ENCODE data around the gene ST8SIA5.

Gene ST8SIA5

GRCh38 chr18:46656326-46657114 lies 100.3 kb downstream of the ST8SIA5 start:
- H3K27ac Mint-ChIP-seq = no peak overlapping the region
- no peak for DNase-seq
- no peaks in the 10 kb centered on the region for H3K4me1 Mint-ChIP-seq (ENCODE audit: low read depth)
- no peaks in the 10 kb centered on the region for H3K36me3 Mint-ChIP-seq (ENCODE audit: low read depth)
- no peaks in the 10 kb centered on the region for H3K27me3 Mint-ChIP-seq
- no peak overlapping the region for H3K4me3 Mint-ChIP-seq
- no peaks in the 10 kb centered on the region for H3K9me3 Mint-ChIP-seq

- Mint-ChIP-seq H3K36me3 (ENCODE audit: low read depth) (no peaks in the 10 kb centered on the region), H3K4me1 (ENCODE audit: low read depth) (no peaks in the 10 kb centered on the region), H3K27me3 (no peaks in the 10 kb centered on the region), H3K4me3 (no peak overlapping the region), H3K9me3 (no peaks in the 10 kb centered on the region), H3K27ac (no peak overlapping the region)
- no peak for DNase-seq
Measured at GRCh38 chr18:46652372-46652771, 104.5 kb downstream of the ST8SIA5 start.

GRCh38 chr18:46650681-46651080 lies 106.2 kb downstream of the ST8SIA5 start:
- Mint-ChIP-seq H3K4me1 (ENCODE audit: low read depth) (no peaks in the 10 kb centered on the region), H3K4me3 (no peak overlapping the region), H3K36me3 (ENCODE audit: low read depth) (no peaks in the 10 kb centered on the region), H3K27ac (no peak overlapping the region), H3K9me3 (no peaks in the 10 kb centered on the region), H3K27me3 (no peaks in the 10 kb centered on the region)
- DNase-seq = no peak

- Mint-ChIP-seq H3K4me3 (no peak overlapping the region), H3K4me1 (ENCODE audit: low read depth) (no peaks in the 10 kb centered on the region), H3K27ac (no peak overlapping the region), H3K9me3 (no peaks in the 10 kb centered on the region), H3K36me3 (ENCODE audit: low read depth) (no peaks in the 10 kb centered on the region), H3K27me3 (no peaks in the 10 kb centered on the region)
- DNase-seq = no peak
Measured at GRCh38 chr18:46649071-46649862, 107.6 kb downstream of the ST8SIA5 start.

- Mint-ChIP-seq H3K9me3 (no peaks in the 10 kb centered on the region), H3K4me1 (ENCODE audit: low read depth) (no peaks in the 10 kb centered on the region), H3K36me3 (ENCODE audit: low read depth) (no peaks in the 10 kb centered on the region), H3K27ac (no peak overlapping the region), H3K4me3 (no peak overlapping the region), H3K27me3 (no peaks in the 10 kb centered on the region)
- DNase-seq = no peak
Measured at GRCh38 chr18:46646468-46646867, 110.4 kb downstream of the ST8SIA5 start.

- Mint-ChIP-seq H3K27ac (no peak overlapping the region), H3K9me3 (no peaks in the 10 kb centered on the region), H3K4me1 (ENCODE audit: low read depth) (no peaks in the 10 kb centered on the region), H3K4me3 (no peak overlapping the region), H3K27me3 (no peaks in the 10 kb centered on the region), H3K36me3 (ENCODE audit: low read depth) (no peaks in the 10 kb centered on the region)
- no peak for DNase-seq
Measured at GRCh38 chr18:46642561-46642960, 114.3 kb downstream of the ST8SIA5 start.

- H3K27me3 Mint-ChIP-seq = no peaks in the 10 kb centered on the region
- no peak for DNase-seq
- H3K4me3 Mint-ChIP-seq = no peak overlapping the region
- H3K36me3 Mint-ChIP-seq (ENCODE audit: low read depth) = no peaks in the 10 kb centered on the region
- no peaks in the 10 kb centered on the region for H3K9me3 Mint-ChIP-seq
- H3K27ac Mint-ChIP-seq = no peak overlapping the region
- no peaks in the 10 kb centered on the region for H3K4me1 Mint-ChIP-seq (ENCODE audit: low read depth)
Measured at GRCh38 chr18:46641917-46642316, 114.9 kb downstream of the ST8SIA5 start.

GRCh38 chr18:46639386-46639785 lies 117.5 kb downstream of the ST8SIA5 start:
- no peaks in the 10 kb centered on the region for H3K36me3 Mint-ChIP-seq (ENCODE audit: low read depth)
- H3K27ac Mint-ChIP-seq = no peak overlapping the region
- no peaks in the 10 kb centered on the region for H3K4me1 Mint-ChIP-seq (ENCODE audit: low read depth)
- no peaks in the 10 kb centered on the region for H3K27me3 Mint-ChIP-seq
- no peak for DNase-seq
- no peaks in the 10 kb centered on the region for H3K9me3 Mint-ChIP-seq
- H3K4me3 Mint-ChIP-seq = no peak overlapping the region

- Mint-ChIP-seq H3K4me1 (ENCODE audit: low read depth) (no peaks in the 10 kb centered on the region), H3K27ac (no peak overlapping the region), H3K4me3 (no peak overlapping the region), H3K9me3 (no peaks in the 10 kb centered on the region), H3K27me3 (no peaks in the 10 kb centered on the region), H3K36me3 (ENCODE audit: low read depth) (no peaks in the 10 kb centered on the region)
- no peak for DNase-seq
Measured at GRCh38 chr18:46636040-46636630, 120.7 kb downstream of the ST8SIA5 start.

GRCh38 chr18:46632401-46633071 lies 124.3 kb downstream of the ST8SIA5 start:
- DNase-seq = no peak
- Mint-ChIP-seq H3K4me3 (no peak overlapping the region), H3K36me3 (ENCODE audit: low read depth) (no peaks in the 10 kb centered on the region), H3K27me3 (no peaks in the 10 kb centered on the region), H3K9me3 (no peaks in the 10 kb centered on the region), H3K4me1 (ENCODE audit: low read depth) (peaks cover 7% of the 10 kb centered on the region), H3K27ac (no peak overlapping the region)

GRCh38 chr18:46630991-46631390 lies 125.9 kb downstream of the ST8SIA5 start:
- no peaks in the 10 kb centered on the region for H3K9me3 Mint-ChIP-seq
- peaks cover 7% of the 10 kb centered on the region for H3K4me1 Mint-ChIP-seq (ENCODE audit: low read depth)
- DNase-seq = no peak
- no peaks in the 10 kb centered on the region for H3K36me3 Mint-ChIP-seq (ENCODE audit: low read depth)
- no peak overlapping the region for H3K4me3 Mint-ChIP-seq
- H3K27me3 Mint-ChIP-seq = no peaks in the 10 kb centered on the region
- no peak overlapping the region for H3K27ac Mint-ChIP-seq

- H3K4me1 Mint-ChIP-seq (ENCODE audit: low read depth) = peaks cover 7% of the 10 kb centered on the region
- DNase-seq = no peak
- no peaks in the 10 kb centered on the region for H3K27me3 Mint-ChIP-seq
- peak overlapping the region; percentile 18 for H3K27ac Mint-ChIP-seq
- no peaks in the 10 kb centered on the region for H3K9me3 Mint-ChIP-seq
- no peak overlapping the region for H3K4me3 Mint-ChIP-seq
- no peaks in the 10 kb centered on the region for H3K36me3 Mint-ChIP-seq (ENCODE audit: low read depth)
Measured at GRCh38 chr18:46630160-46630559, 126.7 kb downstream of the ST8SIA5 start.

- Mint-ChIP-seq H3K27ac (no peak overlapping the region), H3K9me3 (no peaks in the 10 kb centered on the region), H3K4me1 (ENCODE audit: low read depth) (peaks cover 11% of the 10 kb centered on the region), H3K27me3 (no peaks in the 10 kb centered on the region), H3K36me3 (ENCODE audit: low read depth) (no peaks in the 10 kb centered on the region), H3K4me3 (no peak overlapping the region)
- no peak for DNase-seq
Measured at GRCh38 chr18:46629361-46629760, 127.5 kb downstream of the ST8SIA5 start.

GRCh38 chr18:46628206-46628605 lies 128.6 kb downstream of the ST8SIA5 start:
- no peaks in the 10 kb centered on the region for H3K36me3 Mint-ChIP-seq (ENCODE audit: low read depth)
- H3K4me3 Mint-ChIP-seq = no peak overlapping the region
- H3K27ac Mint-ChIP-seq = no peak overlapping the region
- DNase-seq = no peak
- H3K4me1 Mint-ChIP-seq (ENCODE audit: low read depth) = peaks cover 23% of the 10 kb centered on the region
- H3K9me3 Mint-ChIP-seq = no peaks in the 10 kb centered on the region
- no peaks in the 10 kb centered on the region for H3K27me3 Mint-ChIP-seq
